ENCODE data around the gene MED27. TPM values are rescaled to one million over a fixed set of nuclear protein-coding genes. Genes with fewer than 3 reads are reported as not detected.
"Not testable (repeated sequence)": the region's sequence is repeated elsewhere in the genome, so short reads cannot be mapped to it uniquely, and the experiment has no call there.

MED27 gene
- total and polyA plus RNA-seq, 2 of the 8 experiments (the other 6 are each of a cell fraction or from before 2014, with no cell fraction given) = 29.9 to 56.5 TPM

DNA sequence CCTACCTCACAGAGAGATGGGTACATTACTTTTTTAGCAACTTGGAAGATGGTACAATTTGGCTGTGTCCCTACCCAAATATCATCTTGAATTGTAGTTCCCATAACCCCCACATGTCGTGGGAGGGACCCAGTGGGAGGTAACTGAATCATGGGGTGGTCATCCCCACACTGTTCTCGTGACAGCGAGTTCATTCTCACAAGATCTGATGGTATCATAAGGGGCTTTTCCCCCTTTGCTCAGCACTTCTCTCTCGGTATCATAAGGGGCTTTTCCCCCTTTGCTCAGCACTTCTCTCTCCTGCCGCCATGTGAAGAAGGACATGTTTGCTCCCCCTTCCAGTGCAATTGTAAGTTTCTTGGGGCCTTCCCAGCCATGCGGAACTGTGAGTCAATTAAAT, 21.4 kb downstream of the MED27 start:
- H2BK12ac ChIP-seq (ENCODE audit: low read depth, low read length); H3K27me3 ChIP-seq (replicated peaks in 1 of 4; ENCODE audit: control insufficient read depth in 3 of 4, extremely low read depth in 1 of 4, insufficient read depth in 3 of 4, low read length in 3 of 4); H2BK20ac ChIP-seq (ENCODE audit: low read length); FAIRE-seq; DNase-seq (ENCODE audit: low read depth in 1 of 2, low spot score in 2 of 2); H3K14ac ChIP-seq (ENCODE audit: insufficient read length); H2BK15ac ChIP-seq (ENCODE audit: low read length); H2AK5ac ChIP-seq (ENCODE audit: low read depth, low read length); POLR2A ChIA-PET (ENCODE audit: partially characterized antibody); H3K36me3 ChIP-seq (ENCODE audit: control insufficient read depth in 2 of 4, insufficient read depth in 4 of 4, low read length in 3 of 4); H3K9ac ChIP-seq (replicated peaks in 1 of 4; ENCODE audit: extremely low read depth in 1 of 4, low read depth in 3 of 4, low read length in 3 of 4); H3K56ac ChIP-seq (replicated peaks; ENCODE audit: insufficient read length, low read depth, low read length); H2AFZ ChIP-seq (ENCODE audit: low read length); H3K18ac ChIP-seq (ENCODE audit: extremely low read depth, low read length); H4K20me1 ChIP-seq (replicated peaks in 1 of 2; ENCODE audit: control insufficient read depth in 1 of 2, insufficient read depth in 2 of 2, low read length in 2 of 2); H3K4ac ChIP-seq (replicated peaks; ENCODE audit: insufficient read length, low read depth, low read length); H3K4me3 ChIP-seq (ENCODE audit: extremely low read depth in 1 of 4, insufficient read depth in 2 of 4, low read depth in 3 of 4, low read length in 4 of 4); H2BK5ac ChIP-seq (ENCODE audit: low read depth, low read length); H4K8ac ChIP-seq (ENCODE audit: extremely low read depth, insufficient read depth, low read length); H3K27ac ChIP-seq (ENCODE audit: low read depth, low read length); H3K9me3 ChIP-seq (ENCODE audit: insufficient read depth in 2 of 2, low read depth in 1 of 2, low read length in 1 of 2); H3K23ac ChIP-seq (ENCODE audit: insufficient read length); H3K23me2 ChIP-seq (ENCODE audit: low read depth, low read length); H4K91ac ChIP-seq (replicated peaks; ENCODE audit: insufficient read length, low read length); H4K5ac ChIP-seq (ENCODE audit: insufficient read length, low read depth, low read length); CTCF ChIA-PET (ENCODE audit: partially characterized antibody); H2BK120ac ChIP-seq (replicated peaks; ENCODE audit: low read depth, low read length); H3K4me2 ChIP-seq (ENCODE audit: insufficient read depth in 1 of 2, low read depth in 2 of 2, low read length in 2 of 2): not testable (repeated sequence)
- 84% methylated on average over 6 of the region's 6 CpGs; no CpG with 5 or more reads in 1 of the 2 experiments for WGBS, 2 experiments (ENCODE audit: extremely low coverage in 1 of 2, insufficient coverage in 1 of 2, insufficient read length in 1 of 2, insufficient replicate concordance in 2 of 2, low coverage in 1 of 2, low lambda C conversion rate in 2 of 2, missing lambda C conversion rate in 1 of 2)
- Histone ChIP-seq H3K79me1 (ENCODE audit: low read depth, low read length) (peaks cover 19% of the 10 kb centered on the region), H3K79me2 (ENCODE audit: control insufficient read depth in 1 of 2, insufficient read depth in 2 of 2, low read length in 2 of 2) (peaks cover 0 to 70% of the 10 kb centered on the region in 2 experiments; a peak in 3 of 4 replicates), H3K4me1 (replicated peaks in 1 of 4; ENCODE audit: control insufficient read depth in 3 of 4, insufficient read depth in 4 of 4, low read length in 3 of 4) (peaks cover 3 to 13% (median 8%) of the 10 kb centered on the region in 4 experiments; a peak in 6 of 7 replicates)
